BLaER1 (cell line): Measurements from ENCODE around the gene LMTK3.
A peak's percentile ranks its signal among the peaks of the same experiment; 100 is the strongest.

Experiments used
- H3K27ac ChIP-seq: shearing (Covaris generic); formaldehyde crosslinking; 2 replicates; pipeline ENCODE4 v1.8.1; 2022
- H3K27me3 ChIP-seq: shearing (Covaris generic); formaldehyde crosslinking; 2 replicates; pipeline ENCODE4 v1.8.1; 2022
- H3K36me3 ChIP-seq: shearing (Covaris generic); formaldehyde crosslinking; 2 replicates; pipeline ENCODE4 v1.8.1; 2022
- H3K4me1 ChIP-seq: shearing (Covaris generic); formaldehyde crosslinking; 2 replicates; pipeline ENCODE4 v1.8.1; 2022
- H3K4me2 ChIP-seq: shearing (Covaris generic); formaldehyde crosslinking; 2 replicates; pipeline ENCODE4 v1.8.1; 2022
- H3K4me3 ChIP-seq: shearing (Covaris generic); formaldehyde crosslinking; 2 replicates; pipeline ENCODE4 v1.8.1; 2022
- H3K9ac ChIP-seq: shearing (Covaris generic); formaldehyde crosslinking; 2 replicates; pipeline ENCODE4 v1.8.1; 2022
- H3K9me3 ChIP-seq: shearing (Covaris generic); formaldehyde crosslinking; 2 replicates; pipeline ENCODE4 v1.8.1; 2022
- H4K20me1 ChIP-seq: shearing (Covaris generic); formaldehyde crosslinking; 2 replicates; pipeline ENCODE4 v1.8.1; 2022
- Cebpa-rat ChIP-seq: shearing (Covaris generic); IDR thresholded peaks from 2 replicates; pipeline ENCODE4 v1.8.1; 2022

LMTK3 gene

GRCh38 chr19:48514123-48514458, 2.5 kb upstream of the LMTK3 start:
- Histone ChIP-seq H3K27ac (no peak overlapping the region), H3K4me2 (peak overlapping the region; percentile 83), H3K4me3 (peak overlapping the region; percentile 75), H3K27me3 (peaks cover 17% of the 10 kb centered on the region; the same call in 1 of the 2 replicates), H3K36me3 (no peaks in the 10 kb centered on the region), H3K9ac (peak overlapping the region; percentile 74; the same call in 1 of the 2 replicates), H3K9me3 (no peaks in the 10 kb centered on the region), H4K20me1 (no peaks in the 10 kb centered on the region), H3K4me1 (peaks cover 42% of the 10 kb centered on the region)
- TF ChIP-seq Cebpa-rat: no peak

DNA sequence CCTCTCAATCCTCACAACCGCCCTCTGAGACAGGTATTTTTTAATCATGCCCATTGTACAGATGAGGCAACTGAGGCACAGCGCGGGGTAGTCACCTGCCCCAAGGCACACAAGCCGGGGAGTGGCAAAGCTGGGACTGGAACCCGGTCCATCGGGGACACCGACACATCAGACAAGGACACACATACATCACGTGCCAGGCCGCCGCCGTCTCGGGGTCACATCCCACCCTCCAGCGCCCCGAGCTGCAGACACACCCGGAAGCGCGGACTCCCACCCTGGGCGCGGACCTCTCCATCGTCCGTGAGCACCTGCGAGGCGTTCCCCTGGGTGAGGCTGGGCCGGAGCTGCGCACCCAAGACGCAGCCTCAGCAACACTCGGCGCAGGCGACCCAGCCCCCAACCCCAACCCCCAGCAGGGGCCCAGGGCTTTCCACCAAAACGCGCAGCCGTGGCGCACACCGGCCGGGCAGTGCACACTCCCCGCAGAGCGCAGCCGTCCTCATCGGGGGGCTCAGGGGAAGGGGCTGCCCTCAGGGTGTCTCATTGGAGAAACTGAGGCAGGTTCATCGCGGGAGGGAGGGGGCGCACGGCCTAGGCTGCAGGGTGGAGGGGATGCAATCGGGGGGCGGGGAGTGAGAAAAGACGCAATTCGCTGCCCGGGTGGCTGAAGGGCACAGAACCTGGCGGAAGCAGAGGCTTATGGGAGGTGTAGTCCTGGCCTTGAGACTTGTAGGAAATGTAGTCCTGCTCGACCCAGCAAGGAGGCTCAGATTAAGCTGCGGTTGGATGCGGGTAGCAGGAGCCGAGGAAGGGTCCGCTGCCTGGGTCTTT, 1.9 kb upstream of the LMTK3 start:
- H3K27ac ChIP-seq: peak overlapping the region; percentile 61; the same call in 1 of the 2 replicates
- no peaks in the 10 kb centered on the region for H3K9me3 ChIP-seq
- no peaks in the 10 kb centered on the region for H4K20me1 ChIP-seq
- H3K4me1 ChIP-seq: peaks cover 42% of the 10 kb centered on the region
- H3K9ac ChIP-seq: peak overlapping the region; percentile 74
- H3K36me3 ChIP-seq: no peaks in the 10 kb centered on the region
- no peak for TF ChIP-seq Cebpa-rat
- H3K4me3 ChIP-seq: peak overlapping the region; percentile 75
- H3K4me2 ChIP-seq: peak overlapping the region; percentile 83
- H3K27me3 ChIP-seq: peaks cover 17% of the 10 kb centered on the region; the same call in 1 of the 2 replicates

- peak overlapping the region; percentile 83 for H3K4me2 ChIP-seq
- no peak overlapping the region for H3K27ac ChIP-seq
- peak overlapping the region; percentile 75 for H3K4me3 ChIP-seq
- H3K4me1 ChIP-seq: peaks cover 42% of the 10 kb centered on the region
- no peaks in the 10 kb centered on the region for H4K20me1 ChIP-seq
- H3K9ac ChIP-seq: 0 out of 2 replicates have a peak overlapping the region, but pooled peaks have one; percentile 74
- no peaks in the 10 kb centered on the region for H3K9me3 ChIP-seq
- H3K36me3 ChIP-seq: no peaks in the 10 kb centered on the region; the same call in 1 of the 2 replicates
- no peak for TF ChIP-seq Cebpa-rat
- peaks cover 17% of the 10 kb centered on the region; the same call in 1 of the 2 replicates for H3K27me3 ChIP-seq
Measured at GRCh38 chr19:48512504-48513288, 1.1 kb upstream of the LMTK3 start.

DNA sequence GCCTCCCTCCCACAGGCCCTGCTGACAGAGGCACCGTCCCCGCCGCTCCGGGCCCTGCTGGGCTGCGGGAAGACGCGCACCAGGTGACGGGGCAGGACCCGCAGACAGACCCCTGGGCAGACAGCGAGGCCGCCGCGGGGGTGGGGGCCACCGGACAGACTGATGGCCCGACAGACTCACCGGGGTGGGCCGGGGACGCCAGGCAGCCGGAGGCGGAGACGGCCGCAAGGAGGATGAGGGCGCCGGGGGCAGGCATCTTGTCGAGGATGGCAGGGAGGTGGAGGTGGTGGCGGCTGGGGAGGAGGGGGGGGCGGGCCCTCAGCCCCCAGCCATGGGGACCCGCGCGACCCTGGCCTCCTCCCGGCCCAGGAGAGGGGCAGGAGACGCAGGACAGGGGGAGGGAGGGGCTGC, 309 bp downstream of the LMTK3 start:
- H3K27me3 ChIP-seq: peaks cover 17% of the 10 kb centered on the region; the same call in 1 of the 2 replicates
- no peaks in the 10 kb centered on the region for H3K9me3 ChIP-seq
- no peak for TF ChIP-seq Cebpa-rat
- no peaks in the 10 kb centered on the region; the same call in 1 of the 2 replicates for H3K36me3 ChIP-seq
- peaks cover 33% of the 10 kb centered on the region for H3K4me1 ChIP-seq
- H3K9ac ChIP-seq: no peak overlapping the region
- no peaks in the 10 kb centered on the region for H4K20me1 ChIP-seq
- no peak overlapping the region for H3K27ac ChIP-seq
- peak overlapping the region; percentile 62 for H3K4me3 ChIP-seq
- H3K4me2 ChIP-seq: peak overlapping the region; percentile 83

- Histone ChIP-seq H3K9me3 (no peaks in the 10 kb centered on the region), H3K9ac (no peak overlapping the region), H3K36me3 (no peaks in the 10 kb centered on the region; the same call in 1 of the 2 replicates), H3K27me3 (peaks cover 17% of the 10 kb centered on the region; the same call in 1 of the 2 replicates), H3K4me2 (peak overlapping the region; percentile 83), H4K20me1 (no peaks in the 10 kb centered on the region), H3K27ac (no peak overlapping the region), H3K4me3 (peak overlapping the region; percentile 62), H3K4me1 (peaks cover 30% of the 10 kb centered on the region)
- no peak for TF ChIP-seq Cebpa-rat
Measured at GRCh38 chr19:48510421-48511268, 990 bp downstream of the LMTK3 start.

DNA sequence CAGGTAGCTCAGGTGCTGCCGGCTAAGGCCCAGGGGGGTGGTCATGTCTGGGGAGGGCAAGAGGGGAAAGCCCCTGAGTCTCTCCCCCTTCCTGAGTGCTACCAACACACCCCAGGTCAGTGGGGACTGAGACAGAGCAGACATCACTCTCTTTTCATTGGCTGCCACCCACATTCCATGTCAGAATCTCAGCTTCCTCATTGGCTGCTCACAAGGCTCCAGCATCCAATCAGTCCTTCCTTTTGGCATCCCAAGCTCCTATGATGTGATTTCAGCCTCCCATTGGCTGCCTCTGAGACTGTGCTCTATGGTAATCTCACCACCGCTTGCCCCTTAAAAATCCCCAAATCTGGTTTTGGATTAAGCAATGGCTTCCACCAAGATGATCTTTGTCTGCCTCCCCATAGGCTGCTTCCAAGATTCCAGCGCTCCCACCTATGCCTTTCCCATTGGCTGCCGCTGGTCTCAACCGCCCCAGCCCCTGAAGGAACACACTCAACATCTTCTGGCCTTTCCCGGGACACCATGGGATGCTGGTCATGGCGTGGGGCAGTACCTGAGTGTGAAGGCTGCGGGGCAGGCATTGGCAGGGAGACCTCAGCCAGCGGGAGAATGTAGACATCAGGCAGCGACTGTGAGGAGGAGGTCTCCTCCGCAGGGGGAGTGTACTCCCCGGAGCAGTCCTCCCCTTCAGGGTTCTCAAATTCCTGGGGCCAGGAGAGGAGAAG, 2.0 kb downstream of the LMTK3 start:
- TF ChIP-seq Cebpa-rat: no peak
- Histone ChIP-seq H3K4me1 (peaks cover 30% of the 10 kb centered on the region), H3K4me3 (no peak overlapping the region), H3K36me3 (no peaks in the 10 kb centered on the region; the same call in 1 of the 2 replicates), H3K27ac (no peak overlapping the region), H3K9ac (no peak overlapping the region), H4K20me1 (no peaks in the 10 kb centered on the region), H3K27me3 (peaks cover 17% of the 10 kb centered on the region; the same call in 1 of the 2 replicates), H3K9me3 (no peaks in the 10 kb centered on the region), H3K4me2 (peak overlapping the region; percentile 83; the same call in 1 of the 2 replicates)

- no peak for TF ChIP-seq Cebpa-rat
- H3K4me2 ChIP-seq: no peak overlapping the region
- peaks cover 17% of the 10 kb centered on the region; the same call in 1 of the 2 replicates for H3K27me3 ChIP-seq
- H3K4me3 ChIP-seq: no peak overlapping the region
- no peaks in the 10 kb centered on the region for H4K20me1 ChIP-seq
- no peaks in the 10 kb centered on the region; the same call in 1 of the 2 replicates for H3K36me3 ChIP-seq
- H3K27ac ChIP-seq: no peak overlapping the region
- no peaks in the 10 kb centered on the region for H3K9me3 ChIP-seq
- H3K4me1 ChIP-seq: peaks cover 29% of the 10 kb centered on the region
- no peak overlapping the region for H3K9ac ChIP-seq
Measured at GRCh38 chr19:48508729-48509411, 2.8 kb downstream of the LMTK3 start.

GRCh38 chr19:48507911-48508439, 3.7 kb downstream of the LMTK3 start:
- no peak overlapping the region for H3K27ac ChIP-seq
- no peak overlapping the region for H3K4me3 ChIP-seq
- H3K27me3 ChIP-seq: peaks cover 15% of the 10 kb centered on the region; the same call in 1 of the 2 replicates
- no peaks in the 10 kb centered on the region for H3K9me3 ChIP-seq
- H3K36me3 ChIP-seq: no peaks in the 10 kb centered on the region; the same call in 1 of the 2 replicates
- no peak for TF ChIP-seq Cebpa-rat
- no peak overlapping the region for H3K4me2 ChIP-seq
- peaks cover 33% of the 10 kb centered on the region for H3K4me1 ChIP-seq
- H3K9ac ChIP-seq: no peak overlapping the region; the same call in 1 of the 2 replicates
- no peaks in the 10 kb centered on the region for H4K20me1 ChIP-seq
